ENCODE measurements around the gene KIAA1210. TPM values are rescaled to one million over a fixed set of nuclear protein-coding genes. Genes with fewer than 3 reads are reported as not detected.
A peak's percentile ranks its signal among the peaks of the same experiment; 100 is the strongest.

The KIAA1210 gene
- total RNA-seq, 1 donor from 2014 or later: not detected

- TF ChIP-seq CTCF (IDR thresholded peaks at IDR 0.05): no peak
- H3K4me3 Mint-ChIP-seq: no peak overlapping the region
- H3K4me1 Mint-ChIP-seq: no peaks in the 10 kb centered on the region
- no peak for ATAC-seq (ENCODE audit: low read depth)
- H3K36me3 Mint-ChIP-seq (ENCODE audit: low read depth): no peaks in the 10 kb centered on the region
- H3K27ac Mint-ChIP-seq: no peak overlapping the region
- DNase-seq: no peak
- peaks cover 3% of the 10 kb centered on the region for H3K27me3 Mint-ChIP-seq
- CTCF ChIA-PET: no interaction called here
- no peaks in the 10 kb centered on the region for H3K9me3 Mint-ChIP-seq
- POLR2A ChIA-PET: no interaction called here
- intact Hi-C loops (cut with micrococcal nuclease): no loop called here
Measured at GRCh38 chrX:119145241-119145653, 17.6 kb upstream of the KIAA1210 start.

GRCh38 chrX:119134466-119134865 is 6.9 kb upstream of the KIAA1210 start:
- ChIA-PET POLR2A (no interaction called here), CTCF (no interaction called here)
- Mint-ChIP-seq H3K36me3 (ENCODE audit: low read depth) (no peaks in the 10 kb centered on the region), H3K27me3 (peaks cover 8% of the 10 kb centered on the region), H3K27ac (no peak overlapping the region), H3K9me3 (no peaks in the 10 kb centered on the region), H3K4me1 (peaks cover 6% of the 10 kb centered on the region), H3K4me3 (no peak overlapping the region)
- no peak for DNase-seq
- intact Hi-C loops (cut with micrococcal nuclease): no loop called here
- no peak for ATAC-seq (ENCODE audit: low read depth)
- no peak for TF ChIP-seq CTCF (IDR thresholded peaks at IDR 0.05)

GRCh38 chrX:119132961-119133360 is 5.3 kb upstream of the KIAA1210 start:
- peaks cover 7% of the 10 kb centered on the region for H3K27me3 Mint-ChIP-seq
- intact Hi-C loops (cut with micrococcal nuclease): no loop called here
- no peak for DNase-seq
- H3K27ac Mint-ChIP-seq: no peak overlapping the region
- H3K36me3 Mint-ChIP-seq (ENCODE audit: low read depth): no peaks in the 10 kb centered on the region
- ChIA-PET CTCF (no interaction called here), POLR2A (no interaction called here)
- no peak for TF ChIP-seq CTCF (IDR thresholded peaks at IDR 0.05)
- peak; percentile 10 for ATAC-seq (ENCODE audit: low read depth)
- H3K4me1 Mint-ChIP-seq: peaks cover 6% of the 10 kb centered on the region
- no peaks in the 10 kb centered on the region for H3K9me3 Mint-ChIP-seq
- no peak overlapping the region for H3K4me3 Mint-ChIP-seq

GRCh38 chrX:119132316-119132715 is 4.7 kb upstream of the KIAA1210 start:
- peaks cover 6% of the 10 kb centered on the region for H3K27me3 Mint-ChIP-seq
- POLR2A ChIA-PET: no interaction called here
- no peaks in the 10 kb centered on the region for H3K9me3 Mint-ChIP-seq
- H3K27ac Mint-ChIP-seq: no peak overlapping the region
- CTCF ChIA-PET: no interaction called here
- no peak for TF ChIP-seq CTCF (IDR thresholded peaks at IDR 0.05)
- no peaks in the 10 kb centered on the region for H3K36me3 Mint-ChIP-seq (ENCODE audit: low read depth)
- ATAC-seq (ENCODE audit: low read depth) (no peak), DNase-seq (no peak)
- H3K4me3 Mint-ChIP-seq: no peak overlapping the region
- H3K4me1 Mint-ChIP-seq: peaks cover 6% of the 10 kb centered on the region
- intact Hi-C loops (cut with micrococcal nuclease): no loop called here

GRCh38 chrX:119130911-119131310 is 3.3 kb upstream of the KIAA1210 start:
- intact Hi-C loops (cut with micrococcal nuclease): no loop called here
- Mint-ChIP-seq H3K4me3 (no peak overlapping the region), H3K36me3 (ENCODE audit: low read depth) (no peaks in the 10 kb centered on the region), H3K4me1 (peaks cover 6% of the 10 kb centered on the region), H3K27me3 (peaks cover 6% of the 10 kb centered on the region), H3K9me3 (no peaks in the 10 kb centered on the region), H3K27ac (no peak overlapping the region)
- POLR2A ChIA-PET: no interaction called here
- CTCF ChIA-PET: no interaction called here
- TF ChIP-seq CTCF (IDR thresholded peaks at IDR 0.05): no peak
- ATAC-seq (ENCODE audit: low read depth) (no peak), DNase-seq (no peak)

Data from activated B cell treated with CpG ODN at 0.5 μM for 24 hours (primary cell).